GM12891 (cell line): ENCODE results near the gene TEX2.

ENCODE experiments used
- POLR2A ChIP-seq: IDR thresholded peaks from 2 replicates; pipeline ENCODE4 v1.6.1; 2011; ENCODE audit warnings: low read depth, low read length, control low read depth
- POLR2AphosphoS5 ChIP-seq: IDR thresholded peaks from 2 replicates; pipeline ENCODE4 v1.6.1; 2011; ENCODE audit warnings: low read depth, low read length, control low read depth
- POU2F2 ChIP-seq: IDR thresholded peaks from 2 replicates; pipeline ENCODE4 v1.6.1; 2011; ENCODE audit warnings: low read depth, mild to moderate bottlenecking, control low read depth, low read length, moderate library complexity
- TAF1 ChIP-seq: IDR thresholded peaks from 2 replicates; pipeline ENCODE4 v1.6.1; 2011; ENCODE audit warnings: low read depth, low read length, control low read depth

DNA sequence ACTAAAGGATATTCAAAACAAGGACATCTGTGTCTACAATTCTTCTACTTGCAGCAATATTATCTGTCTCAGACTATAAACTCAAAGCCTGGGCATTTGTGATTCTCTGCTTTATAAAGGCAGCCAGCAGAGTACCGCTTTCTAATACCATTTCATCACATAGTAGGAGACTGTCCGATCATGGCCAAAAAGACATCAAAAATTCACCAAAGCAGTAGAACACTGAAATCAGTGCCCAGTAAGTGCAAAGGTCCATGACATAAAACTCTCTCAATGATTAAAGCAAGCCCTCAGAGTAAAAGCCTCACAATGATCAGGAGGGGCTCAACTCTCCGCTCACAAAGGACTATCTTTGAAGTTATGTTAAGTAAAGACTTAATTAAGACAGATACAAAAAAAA lies 156.1 kb downstream of the TEX2 start:
- TF ChIP-seq POLR2A (no peak), TAF1 (no peak), POLR2AphosphoS5 (no peak), POU2F2 (no peak)
